CD14-positive monocyte (primary cell): ENCODE measurements around the gene PRDM5. TPM values are rescaled to one million over a fixed set of nuclear protein-coding genes. Genes with fewer than 3 reads are reported as not detected.

Experiments
- DNase-seq, 3 donors: peaks; one replicate each; pipeline ENCODE4 v3.0.0-alpha.2; 2011 to 2022
- H2AFZ ChIP-seq: 2 replicates; pipeline ENCODE4 v1.6.0; 2012; ENCODE audit warnings: mild to moderate bottlenecking, low read depth, low read length, inconsistent platforms; ENCODE audit not compliant: insufficient read depth, poor library complexity, severe bottlenecking
- H3K27ac ChIP-seq, 2 donors: 1 replicate in 1 of 2; 2 replicates in 1 of 2; pipeline ENCODE4 v1.5.1; 2012 to 2013; ENCODE audit warnings: low read length in 2 of 2, control low read depth in 1 of 2, inconsistent platforms in 1 of 2, low read depth in 1 of 2, mild to moderate bottlenecking in 1 of 2
- H3K27me3 ChIP-seq, 2 donors: one replicate each; pipeline versions ENCODE4 v1.6.0 to v1.6.1; 2011 to 2013; ENCODE audit warnings: low read length in 2 of 2; ENCODE audit not compliant: control insufficient read depth in 2 of 2, insufficient read depth in 2 of 2
- H3K36me3 ChIP-seq, 2 donors: replicated peaks in 1 of 2; 1 replicate in 1 of 2; 2 replicates in 1 of 2; pipeline versions ENCODE4 v1.5.1 to v1.6.1; 2012 to 2013; ENCODE audit warnings: low read length in 2 of 2, control low read depth in 1 of 2, inconsistent platforms in 1 of 2, mild to moderate bottlenecking in 1 of 2; ENCODE audit not compliant: insufficient read depth in 2 of 2, control insufficient read depth in 1 of 2
- H3K4me1 ChIP-seq, 2 donors: 1 replicate in 1 of 2; 2 replicates in 1 of 2; pipeline versions ENCODE4 v1.5.1 to v1.6.1; 2012 to 2013; ENCODE audit warnings: low read length in 2 of 2, control low read depth in 1 of 2, inconsistent platforms in 1 of 2, mild to moderate bottlenecking in 1 of 2, moderate library complexity in 1 of 2; ENCODE audit not compliant: insufficient read depth in 2 of 2, control insufficient read depth in 1 of 2
- H3K4me2 ChIP-seq: replicated peaks from 2 replicates; pipeline ENCODE3; 2012; ENCODE audit warnings: low read length, moderate library complexity, mild to moderate bottlenecking; ENCODE audit not compliant: poor library complexity, severe bottlenecking; ENCODE audit errors: extremely low read depth
- H3K4me3 ChIP-seq, 3 experiments: fragments of 200-600 bp in 1 of 3; sonication (generic) in 1 of 3; replicated peaks in 1 of 3; 1 replicate in 2 of 3; 2 replicates in 1 of 3; pipeline ENCODE4 v1.5.1; 2011 to 2013; ENCODE audit warnings: low read length in 3 of 3, mild to moderate bottlenecking in 3 of 3, control low read depth in 2 of 3, low read depth in 2 of 3, inconsistent platforms in 1 of 3, moderate library complexity in 1 of 3
- H3K79me2 ChIP-seq: 2 replicates; pipeline ENCODE4 v1.6.0; 2012; ENCODE audit warnings: mild to moderate bottlenecking, control low read depth, inconsistent platforms, low read length, moderate library complexity; ENCODE audit not compliant: insufficient read depth
- H3K9ac ChIP-seq: 2 replicates; pipeline ENCODE4 v1.6.0; 2017; ENCODE audit warnings: low read length, mild to moderate bottlenecking; ENCODE audit not compliant: insufficient read depth, poor library complexity, severe bottlenecking
- H3K9me3 ChIP-seq, 2 donors: replicated peaks in 1 of 2; 1 replicate in 1 of 2; 2 replicates in 1 of 2; pipeline versions ENCODE4 v1.5.1 to v1.6.1; 2012 to 2013; ENCODE audit warnings: low read length in 2 of 2, control low read depth in 1 of 2; ENCODE audit not compliant: control insufficient read depth in 1 of 2, insufficient read depth in 1 of 2
- H4K20me1 ChIP-seq: 2 replicates; pipeline ENCODE4 v1.6.0; 2012; ENCODE audit warnings: mild to moderate bottlenecking, low read length, control low read depth, moderate library complexity; ENCODE audit not compliant: insufficient read depth
- H3K27ac Mint-ChIP-seq, 7 donors: one replicate each; pipeline ENCODE4 v1.8.0; 2020; ENCODE audit warnings: mild to moderate bottlenecking in 7 of 7, mixed read lengths in 7 of 7, moderate library complexity in 6 of 7, inconsistent platforms in 2 of 7
- H3K27me3 Mint-ChIP-seq, 3 donors: one replicate each; pipeline ENCODE4 v1.8.0; 2021 to 2022; ENCODE audit warnings: low read depth in 3 of 3, mild to moderate bottlenecking in 3 of 3, mixed read lengths in 3 of 3, moderate library complexity in 3 of 3, inconsistent platforms in 1 of 3
- H3K36me3 Mint-ChIP-seq, 2 donors: one replicate each; pipeline ENCODE4 v1.8.0; 2020; ENCODE audit warnings: mixed read lengths in 2 of 2, inconsistent platforms in 1 of 2, mild to moderate bottlenecking in 1 of 2
- H3K4me1 Mint-ChIP-seq: one replicate; pipeline ENCODE4 v1.8.0; 2020; ENCODE audit warnings: mild to moderate bottlenecking, mixed read lengths
- H3K4me3 Mint-ChIP-seq, 2 donors: one replicate each; pipeline ENCODE4 v1.8.0; 2020; ENCODE audit warnings: mild to moderate bottlenecking in 2 of 2, mixed read lengths in 2 of 2, moderate library complexity in 1 of 2
- H3K9me3 Mint-ChIP-seq, 7 donors: one replicate each; pipeline ENCODE4 v1.8.0; 2020 to 2022; ENCODE audit warnings: mixed read lengths in 7 of 7, mild to moderate bottlenecking in 6 of 7, moderate library complexity in 6 of 7, inconsistent platforms in 2 of 7
- CTCF ChIP-seq: fragments of 200-600 bp; IDR thresholded peaks from one replicate; pipeline ENCODE4 v1.8.0; 2022; ENCODE audit warnings: antibody characterized with exemption, mild to moderate bottlenecking
- WGBS: methylation state at CpG from one replicate; pipeline ENCODE4 v1.1.5; 2013; ENCODE audit warnings: missing lambda C conversion rate; ENCODE audit not compliant: insufficient coverage; 5-methylcytosine and 5-hydroxymethylcytosine counted together
- intact Hi-C, 2 donors: fragments of 100-400 bp; cut with micrococcal nuclease; formaldehyde crosslinking; loops; one replicate each; pipeline versions ENCODE4 v1.15.0 to v1.15.1; 2023
- polyA plus RNA-seq, 3 donors: library from polyadenylated mRNA; depleted of rRNA in 1 of 3; unstranded in 2 of 3; stranded (reverse) in 1 of 3; fragments of 300-500 nt in 2 of 3; fragments of >200 nt in 1 of 3; fragmentation: Illumina TruSeq in 2 of 3; gene quantifications; 1 replicate in 2 of 3; 2 replicates in 1 of 3; pipeline ENCODE4 v1.2.3, GENCODE V29; 2012 to 2021

Gene PRDM5
- polyA plus RNA-seq, 3 donors, result 0.12 to 0.25 (median 0.17) TPM

DNA sequence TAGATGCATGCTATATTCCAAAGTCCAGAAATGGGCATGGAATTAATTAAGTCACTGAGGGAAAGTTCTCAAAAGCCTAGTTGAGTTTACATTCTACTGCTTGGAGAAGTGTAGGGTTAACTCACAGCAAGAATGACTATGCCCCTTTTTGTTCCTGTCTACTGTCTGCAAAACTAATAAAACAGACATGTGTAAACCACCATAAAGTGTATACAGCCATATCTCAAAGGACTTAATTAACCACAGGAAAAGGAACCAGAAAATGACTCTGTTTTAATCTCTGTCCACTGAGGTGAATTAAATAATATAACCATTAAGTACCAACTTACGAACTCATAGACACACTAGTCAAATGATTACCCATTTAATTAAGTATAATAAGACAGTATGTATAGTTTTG, 84.9 kb downstream of the PRDM5 start:
- no CpG with 5 or more reads among the region's 1 CpG for WGBS
- Histone ChIP-seq H3K4me3 (no peak overlapping the region), H3K4me2 (no peak overlapping the region), H3K79me2 (no peaks in the 10 kb centered on the region), H2AFZ (no peak overlapping the region), H3K27me3 (no peaks in the 10 kb centered on the region), H3K9ac (no peak overlapping the region), H3K36me3 (no peaks in the 10 kb centered on the region), H3K9me3 (peaks cover 9 to 20% of the 10 kb centered on the region in 2 donors), H3K27ac (no peak overlapping the region), H3K4me1 (no peaks in the 10 kb centered on the region), H4K20me1 (no peaks in the 10 kb centered on the region)
- Mint-ChIP-seq H3K9me3 (peaks cover 5 to 14% (median 10%) of the 10 kb centered on the region in 7 donors), H3K4me3 (no peak overlapping the region), H3K27me3 (no peaks in the 10 kb centered on the region), H3K4me1 (no peaks in the 10 kb centered on the region), H3K36me3 (no peaks in the 10 kb centered on the region), H3K27ac (no peak overlapping the region)
- intact Hi-C loops, result no loop called here
- no peak for DNase-seq
- TF ChIP-seq CTCF, result no peak

DNA sequence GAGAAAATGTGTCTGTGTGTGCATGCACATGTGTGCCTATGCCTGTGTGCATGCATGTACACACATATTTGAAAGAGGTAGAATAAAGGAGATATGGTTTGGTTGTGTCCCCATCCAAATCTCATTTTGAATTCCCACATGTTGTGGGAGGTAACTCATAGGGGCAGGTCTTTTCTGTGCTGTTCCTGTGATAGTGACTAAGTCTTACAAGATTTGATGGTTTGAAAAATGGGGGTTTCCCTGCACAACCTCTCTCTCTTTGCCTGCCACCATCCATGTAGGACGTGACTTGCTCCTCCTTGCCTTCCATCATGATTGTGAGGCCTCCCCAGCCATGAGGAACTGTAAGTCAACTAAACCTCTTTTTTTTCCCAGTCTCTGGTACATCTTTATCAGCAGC, 87.2 kb downstream of the PRDM5 start:
- no peaks in the 10 kb centered on the region for H3K79me2 ChIP-seq
- intact Hi-C loops, result no loop called here
- H2AFZ ChIP-seq, result no peak overlapping the region
- H3K27me3 Mint-ChIP-seq, result no peaks in the 10 kb centered on the region
- H3K9me3 ChIP-seq, result peaks cover 9 to 19% of the 10 kb centered on the region in 2 donors
- H4K20me1 ChIP-seq, result no peaks in the 10 kb centered on the region
- H3K9ac ChIP-seq, result no peak overlapping the region
- H3K36me3 Mint-ChIP-seq, result no peaks in the 10 kb centered on the region
- H3K4me2 ChIP-seq, result no peak overlapping the region
- no peak overlapping the region for H3K27ac ChIP-seq
- TF ChIP-seq CTCF, result no peak
- H3K9me3 Mint-ChIP-seq, result peaks cover 7 to 14% (median 10%) of the 10 kb centered on the region in 7 donors
- H3K27ac Mint-ChIP-seq, result peak overlapping the region in 1 of 7 donors; percentile 49
- no peaks in the 10 kb centered on the region for H3K36me3 ChIP-seq
- H3K27me3 ChIP-seq, result no peaks in the 10 kb centered on the region
- no peak overlapping the region for H3K4me3 Mint-ChIP-seq
- no peak overlapping the region for H3K4me3 ChIP-seq
- 80% methylated on average over 1 of the region's 1 CpG for WGBS
- DNase-seq, result no peak
- no peaks in the 10 kb centered on the region for H3K4me1 ChIP-seq
- no peaks in the 10 kb centered on the region for H3K4me1 Mint-ChIP-seq
